Measurements from ENCODE around the gene SPACA5. TPM values are rescaled to one million over a fixed set of nuclear protein-coding genes. Genes with fewer than 3 reads are reported as not detected.

Gene SPACA5
- total and polyA plus RNA-seq, 2 of the 13 experiments (the other 11 are each of a cell fraction or from before 2014, with no cell fraction given), result not detected

- peak; percentile 88 for TF ChIP-seq PRDM15 (CRISPR knock-in tag; IDR thresholded peaks at IDR 0.05)
- TF ChIP-seq SRSF4 (IDR thresholded peaks at IDR 0.05; ENCODE audit: low read depth, low read length, poor library complexity, severe bottlenecking), result no peak
- peak; percentile 44; the same call in 1 of the 2 replicates for TF ChIP-seq KDM5B (CRISPR knock-in tag; IDR thresholded peaks at IDR 0.05; ENCODE audit: borderline replicate concordance)
- peak; percentile 36; the same call in 1 of the 2 replicates for TF ChIP-seq ERF (CRISPR knock-in tag; IDR thresholded peaks at IDR 0.05)
- TF ChIP-seq CEBPB (IDR thresholded peaks at IDR 0.05; ENCODE audit: borderline replicate concordance, low read depth, low read length), result no peak
- TF ChIP-seq MYPOP (CRISPR knock-in tag; IDR thresholded peaks at IDR 0.05), result 0 out of 2 replicates have a peak, but pooled peaks have one; percentile 30
- TF ChIP-seq TAF1 (CRISPR knock-in tag; IDR thresholded peaks at IDR 0.05), result peak; percentile 67; the same call in 1 of the 2 replicates
- TF ChIP-seq ZMYM3 (CRISPR knock-in tag; IDR thresholded peaks at IDR 0.05), result peak; percentile 59; the same call in 1 of the 2 replicates
- TF ChIP-seq ZNF431 (CRISPR knock-in tag; IDR thresholded peaks at IDR 0.05; ENCODE audit: borderline replicate concordance, low read depth), result no peak
- no peak for TF ChIP-seq GPN1 (CRISPR knock-in tag; IDR thresholded peaks at IDR 0.05; ENCODE audit: borderline replicate concordance)
- TF ChIP-seq ZNF124 (CRISPR knock-in tag; IDR thresholded peaks at IDR 0.05), result 0 out of 2 replicates have a peak, but pooled peaks have one; percentile 57
- TF ChIP-seq ZNF709 (CRISPR knock-in tag; IDR thresholded peaks at IDR 0.05), result 0 out of 2 replicates have a peak, but pooled peaks have one; percentile 25
- peak; percentile 14; the same call in 1 of the 2 replicates for TF ChIP-seq YEATS4 (CRISPR knock-in tag; IDR thresholded peaks at IDR 0.05; ENCODE audit: borderline replicate concordance)
- peak; percentile 53; the same call in 1 of the 2 replicates for TF ChIP-seq GATAD1 (CRISPR knock-in tag; IDR thresholded peaks at IDR 0.05)
- TF ChIP-seq CREB1 (IDR thresholded peaks at IDR 0.05), result peak; percentile 99
- TF ChIP-seq CREB1 (CRISPR knock-in tag; IDR thresholded peaks at IDR 0.05), result peak; percentile 76
- TF ChIP-seq ZNF10 (CRISPR knock-in tag; IDR thresholded peaks at IDR 0.05; ENCODE audit: borderline replicate concordance, low read depth), result no peak
- peak; percentile 47 for TF ChIP-seq PHF21A (CRISPR knock-in tag; IDR thresholded peaks at IDR 0.05)
- peak; percentile 41; the same call in 1 of the 2 replicates for TF ChIP-seq SALL1 (CRISPR knock-in tag; IDR thresholded peaks at IDR 0.05)
- TF ChIP-seq HOXA3 (CRISPR knock-in tag; IDR thresholded peaks at IDR 0.05), result peak; percentile 90
- TF ChIP-seq ZNF264 (CRISPR knock-in tag; IDR thresholded peaks at IDR 0.05), result no peak
- TF ChIP-seq ATAD3A (CRISPR knock-in tag; IDR thresholded peaks at IDR 0.05), result no peak
- no peak for TF ChIP-seq NFRKB (IDR thresholded peaks at IDR 0.05)
- no peak for TF ChIP-seq LCORL (IDR thresholded peaks at IDR 0.05)
- 0 out of 2 replicates have a peak, but pooled peaks have one; percentile 18 for TF ChIP-seq LCORL (CRISPR knock-in tag; IDR thresholded peaks at IDR 0.05)
- 0 out of 2 replicates have a peak, but pooled peaks have one; percentile 20 for TF ChIP-seq ZFP91 (CRISPR knock-in tag; IDR thresholded peaks at IDR 0.05; ENCODE audit: borderline replicate concordance)
Measured at GRCh38 chrX:48003758-48004457, 2.9 kb upstream of the SPACA5 start, which contains the start of gene ZNF182 (continued).
